GM19324 (cell line): Measurements from ENCODE around the gene SRP14.

Experiments
- ATAC-seq: cut with Tn5 transposase; IDR thresholded peaks from one replicate; pipeline ENCODE4 v1.9.1; 2021; ENCODE audit warnings: mild to moderate bottlenecking, moderate library complexity; ENCODE audit not compliant: unreplicated experiment, low FRiP score

Gene SRP14

DNA sequence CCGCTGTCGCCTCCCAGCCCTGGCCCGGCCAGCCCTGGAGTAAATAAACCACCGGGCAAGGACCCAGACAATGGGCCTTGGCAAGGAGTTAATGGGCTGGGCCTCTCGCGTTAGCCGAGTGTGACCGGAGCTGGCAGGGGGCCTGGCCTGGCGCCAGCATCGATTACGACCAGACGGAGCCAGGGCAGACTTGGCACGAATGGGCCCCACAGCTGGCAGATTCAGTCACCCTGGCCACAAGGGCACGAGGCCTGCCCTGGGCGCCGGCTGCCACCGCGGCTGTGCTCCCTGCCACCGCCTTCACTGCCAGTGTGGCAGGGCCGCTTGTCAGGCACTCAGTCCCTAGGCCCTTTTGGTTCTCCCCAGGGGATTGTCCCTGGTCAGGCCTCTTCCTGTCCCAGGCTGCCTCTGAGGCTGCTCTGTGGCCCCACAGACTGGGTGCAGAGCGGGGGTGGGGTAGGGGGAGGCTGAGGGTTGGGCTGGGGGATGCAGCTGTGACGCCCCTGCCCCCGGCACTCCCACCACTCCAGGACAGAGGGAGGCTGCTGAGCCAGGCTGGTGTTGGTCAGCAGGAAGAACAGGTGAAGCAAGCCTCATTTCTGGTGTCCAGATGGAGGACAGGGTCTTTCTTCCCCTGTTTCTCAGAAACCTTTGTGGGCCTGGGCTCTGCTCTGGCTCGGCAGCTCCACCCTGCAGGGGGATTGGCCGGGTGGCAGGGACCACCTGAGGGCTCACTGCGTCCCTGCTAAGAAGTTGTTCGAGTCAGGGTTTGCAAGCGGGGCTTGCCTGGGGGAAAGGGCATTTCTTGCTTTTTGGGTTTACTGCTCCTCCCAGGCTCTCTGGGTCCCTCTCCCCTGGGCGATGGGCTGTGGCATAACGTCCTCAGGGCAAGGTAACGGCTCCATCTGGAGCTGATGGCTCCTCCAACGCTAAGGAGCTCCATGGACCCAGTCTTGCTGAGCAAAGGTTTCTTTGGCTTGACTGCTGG is 30.5 kb upstream of the SRP14 start:
- peak; percentile 67 for ATAC-seq

DNA sequence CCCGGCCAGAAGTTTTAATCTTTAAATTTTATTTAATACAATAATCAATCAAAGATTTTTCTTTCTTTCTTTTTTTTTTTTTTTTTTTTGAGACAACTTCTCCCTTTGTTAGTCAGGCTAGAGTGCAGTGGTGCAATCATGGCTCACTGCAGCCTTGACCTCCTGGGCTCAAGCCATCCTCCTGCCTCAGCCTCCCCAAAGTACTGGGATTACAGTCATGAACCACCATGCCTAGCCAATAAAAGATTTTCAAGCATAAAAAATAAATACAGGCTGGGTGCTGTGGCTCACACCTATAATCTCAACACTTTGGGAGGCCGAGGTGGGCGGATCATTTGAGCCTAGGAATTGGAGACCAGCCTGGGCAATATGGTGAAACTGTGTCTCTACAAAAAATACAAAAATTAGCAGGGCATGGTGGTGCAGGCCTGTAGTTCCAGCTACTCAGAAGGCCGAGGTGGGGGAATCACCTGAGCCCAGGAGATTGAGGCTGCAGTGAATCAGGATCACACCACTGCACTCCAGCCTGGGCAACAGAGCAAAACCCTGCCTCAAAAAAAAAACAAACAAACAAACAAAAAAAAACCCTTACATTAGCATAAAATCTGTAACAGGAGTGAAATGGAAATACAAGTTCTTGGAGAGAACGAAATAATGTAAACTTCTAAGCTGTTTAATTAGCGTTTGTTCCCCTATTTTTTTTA is 29.1 kb upstream of the SRP14 start:
- no peak for ATAC-seq

DNA sequence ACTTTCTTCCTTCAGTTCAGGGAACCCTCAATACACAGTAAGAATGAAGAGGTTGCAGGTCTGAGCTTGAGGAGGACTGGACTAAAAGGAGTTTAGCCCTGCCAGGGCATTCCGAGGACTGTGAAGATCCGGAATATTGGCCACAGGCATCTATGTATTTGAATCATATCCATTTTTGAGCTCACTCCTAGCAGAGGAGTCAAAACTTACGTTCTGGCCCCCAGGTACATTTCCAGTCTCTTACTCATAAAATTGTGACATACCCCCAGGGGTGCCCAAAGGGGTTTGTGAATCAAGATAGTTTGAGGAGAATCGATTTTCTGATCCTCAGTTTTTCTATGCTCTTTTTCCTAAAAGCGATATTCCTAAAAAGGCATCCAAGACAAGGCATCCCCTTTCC is 27.6 kb upstream of the SRP14 start:
- ATAC-seq: no peak

DNA sequence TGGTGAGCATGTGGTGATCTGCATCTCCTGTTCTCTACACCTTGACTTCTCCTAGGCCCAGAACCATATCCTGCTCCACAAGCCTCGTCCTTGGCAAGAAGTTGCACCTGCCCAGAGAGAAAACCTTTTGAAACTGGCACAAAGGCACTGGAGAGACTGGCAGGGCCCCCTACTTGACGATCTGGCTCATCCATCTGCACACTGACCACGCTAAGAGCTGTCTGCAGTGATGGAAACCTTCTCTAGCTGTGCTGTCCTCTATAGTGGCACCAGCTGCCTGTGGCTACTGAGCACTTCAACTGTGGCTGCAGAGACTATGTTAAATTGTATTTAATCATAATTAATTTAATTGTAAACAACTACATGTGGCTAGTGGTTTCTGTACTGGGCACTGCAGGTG is 26.2 kb upstream of the SRP14 start:
- no peak for ATAC-seq

DNA sequence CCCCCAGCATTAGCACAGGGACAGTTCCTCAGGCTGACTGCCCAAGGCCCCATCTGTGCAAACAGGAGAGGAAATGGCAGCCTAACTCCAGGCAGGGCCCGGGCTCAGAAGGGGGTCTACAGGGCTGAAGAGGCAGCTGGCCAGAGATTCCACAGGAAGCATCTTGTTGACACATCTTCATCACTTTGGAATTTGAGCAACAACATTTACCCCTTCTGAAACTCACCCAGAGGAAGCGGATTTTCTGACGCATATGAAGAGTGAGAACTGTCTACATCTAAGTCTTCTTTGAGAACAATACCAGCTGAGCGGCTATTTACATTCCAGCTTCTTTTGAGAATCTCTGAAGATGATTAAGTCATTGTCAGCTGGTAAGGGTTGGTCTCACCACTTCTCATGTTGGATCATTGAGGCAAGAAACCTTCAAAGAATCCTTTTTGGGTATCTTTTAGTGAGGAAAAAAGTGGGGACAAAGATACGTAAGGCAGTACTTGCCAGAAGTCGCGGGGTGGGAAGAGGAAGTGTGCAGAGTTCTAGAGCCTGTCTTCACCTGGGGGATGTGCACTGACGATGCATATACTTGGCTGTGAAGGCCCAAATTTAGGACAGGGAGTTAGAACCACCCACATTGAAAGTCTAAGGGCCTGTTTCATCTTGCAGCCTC is 25.4 kb upstream of the SRP14 start:
- ATAC-seq: peak; percentile 59

DNA sequence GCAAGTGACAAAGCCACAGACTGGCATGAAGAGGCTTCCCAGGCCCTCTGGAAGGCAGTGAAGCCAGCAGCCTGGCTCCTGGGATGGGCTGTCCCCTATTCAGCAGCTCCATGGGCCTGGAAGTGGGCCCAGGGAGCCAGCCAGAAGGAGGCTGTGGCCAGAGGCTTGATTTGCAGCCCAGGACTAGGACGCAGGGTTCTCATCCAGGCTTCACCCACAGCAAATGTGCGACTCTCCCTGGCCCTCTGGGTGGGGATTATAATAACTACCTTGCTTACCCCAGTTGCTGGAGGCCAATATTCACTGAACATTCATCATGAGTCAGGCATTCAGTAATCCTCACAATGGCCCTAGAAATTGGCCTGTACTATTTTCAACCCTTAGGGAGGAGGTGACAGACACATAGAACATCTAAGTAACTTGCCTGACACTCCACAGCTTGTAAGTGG is 24.6 kb upstream of the SRP14 start:
- ATAC-seq: no peak

DNA sequence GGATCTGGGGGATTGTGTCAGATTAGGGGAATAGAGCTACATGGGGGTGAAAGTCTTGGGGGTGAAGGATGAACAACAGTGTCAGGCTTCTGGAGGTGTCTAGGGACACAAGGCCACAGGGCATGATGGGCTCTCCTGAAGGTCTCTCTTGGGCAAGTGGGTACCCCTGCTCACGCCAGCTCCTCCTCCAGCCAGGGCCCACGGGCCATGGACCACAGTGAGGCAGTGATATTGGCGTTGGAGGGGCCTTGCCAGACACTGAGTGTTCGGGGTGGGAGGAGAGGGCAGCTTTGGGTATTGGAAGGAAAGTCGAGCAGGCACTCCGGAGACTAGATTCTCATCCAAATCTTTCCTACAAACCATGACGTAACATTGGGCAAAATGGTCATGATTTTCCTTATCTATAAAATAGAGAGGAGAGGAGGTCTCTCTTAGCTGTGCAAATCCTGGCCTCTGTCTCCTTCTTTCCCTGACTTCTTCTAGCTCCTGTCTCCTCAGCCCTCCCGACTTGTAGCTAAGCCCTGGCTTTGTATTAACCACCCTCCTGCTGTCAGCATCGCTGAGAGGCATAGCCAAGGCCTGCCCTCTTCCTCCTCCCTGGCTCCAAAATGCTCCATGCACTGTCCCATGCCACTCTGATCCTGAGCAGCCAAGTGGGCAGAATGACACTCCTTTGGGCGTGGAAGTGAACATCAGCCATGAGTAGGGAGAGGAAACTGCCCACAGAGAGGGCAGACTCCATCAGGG is 24.0 kb upstream of the SRP14 start:
- ATAC-seq: no peak

DNA sequence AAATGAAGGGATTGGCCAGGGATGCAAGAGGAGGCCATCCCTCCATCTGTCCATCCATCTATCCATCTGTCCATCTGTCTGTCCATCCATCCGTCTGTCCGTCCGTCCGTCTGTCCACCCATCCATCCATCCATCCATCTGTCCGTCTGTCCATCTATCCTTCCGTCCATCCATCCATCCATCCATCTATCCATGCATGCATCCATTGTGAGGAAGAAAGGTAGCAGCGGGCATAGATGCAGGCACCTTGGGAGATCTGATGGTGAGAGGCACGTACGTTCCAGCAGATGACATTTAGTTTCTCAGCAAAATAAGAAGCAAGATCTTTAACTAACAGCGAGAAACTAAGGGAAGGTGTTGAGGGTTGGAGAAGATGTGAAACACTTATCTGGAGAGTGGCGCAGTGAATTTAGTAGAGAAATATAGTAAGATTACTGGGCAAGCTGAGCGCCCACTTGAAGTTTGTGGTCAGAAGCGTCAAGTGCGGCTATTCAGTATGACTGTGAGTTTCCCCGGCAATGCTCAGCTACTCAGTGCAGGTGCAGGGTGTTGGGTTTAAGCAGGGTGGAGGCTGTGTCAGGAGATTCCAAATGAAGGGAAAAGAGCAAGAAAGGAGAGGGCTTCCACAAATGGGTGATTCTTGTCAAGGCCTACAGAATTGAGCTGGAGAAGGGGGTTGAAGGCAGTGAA is 22.4 kb upstream of the SRP14 start:
- ATAC-seq: no peak

DNA sequence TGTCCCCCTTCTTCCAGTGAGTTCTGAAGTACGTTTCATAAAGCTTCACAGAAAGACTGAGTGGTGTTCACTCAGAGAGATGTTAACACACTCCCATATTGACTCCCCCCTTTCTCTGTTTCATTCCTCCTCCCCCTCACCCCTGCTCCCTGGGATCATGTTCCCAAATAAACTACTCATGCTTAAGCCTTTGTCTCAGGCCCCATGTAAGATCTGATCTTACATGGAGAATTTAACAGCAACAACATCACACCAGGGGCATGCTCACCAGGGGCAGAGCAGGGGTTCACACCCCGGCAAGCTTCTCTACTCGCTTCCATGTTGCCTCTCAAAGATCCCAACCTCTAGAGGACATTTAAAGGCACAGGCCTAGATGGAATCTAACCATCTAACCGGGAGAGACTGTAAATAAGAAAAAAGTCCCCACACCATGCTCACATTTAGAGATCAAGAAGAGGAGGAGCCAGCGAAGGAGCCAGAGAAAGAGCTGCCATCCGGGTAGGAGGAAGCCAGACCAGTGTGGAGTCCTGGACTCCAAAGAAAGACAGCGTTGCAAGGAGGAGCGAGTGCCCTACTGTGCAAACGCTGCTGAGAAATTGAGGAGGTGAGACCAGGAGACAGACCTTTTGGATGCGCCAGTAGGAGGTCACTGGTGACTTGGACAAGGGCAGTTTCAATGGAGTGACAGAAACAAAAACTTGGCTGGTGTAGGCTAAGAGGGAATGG is 21.4 kb upstream of the SRP14 start:
- no peak for ATAC-seq

DNA sequence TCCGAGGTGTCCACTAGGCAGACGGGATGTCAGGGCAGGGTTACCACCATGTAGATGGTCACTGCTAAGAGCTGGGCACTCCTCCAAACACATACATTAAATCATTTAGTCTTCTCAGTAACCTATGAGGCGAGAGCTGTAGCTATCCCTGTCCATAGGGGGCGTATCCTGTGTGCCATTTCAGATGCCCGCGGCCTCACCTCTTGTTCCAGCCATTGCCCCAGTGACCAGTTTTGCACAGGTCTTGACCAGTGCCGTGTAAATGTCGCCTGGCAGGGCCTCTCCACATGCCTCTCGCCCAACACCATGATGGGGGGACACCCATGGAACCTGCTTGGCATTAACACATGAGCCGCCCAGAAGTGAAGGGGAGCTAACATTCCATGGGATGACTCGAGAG is 20.8 kb upstream of the SRP14 start:
- no peak for ATAC-seq

DNA sequence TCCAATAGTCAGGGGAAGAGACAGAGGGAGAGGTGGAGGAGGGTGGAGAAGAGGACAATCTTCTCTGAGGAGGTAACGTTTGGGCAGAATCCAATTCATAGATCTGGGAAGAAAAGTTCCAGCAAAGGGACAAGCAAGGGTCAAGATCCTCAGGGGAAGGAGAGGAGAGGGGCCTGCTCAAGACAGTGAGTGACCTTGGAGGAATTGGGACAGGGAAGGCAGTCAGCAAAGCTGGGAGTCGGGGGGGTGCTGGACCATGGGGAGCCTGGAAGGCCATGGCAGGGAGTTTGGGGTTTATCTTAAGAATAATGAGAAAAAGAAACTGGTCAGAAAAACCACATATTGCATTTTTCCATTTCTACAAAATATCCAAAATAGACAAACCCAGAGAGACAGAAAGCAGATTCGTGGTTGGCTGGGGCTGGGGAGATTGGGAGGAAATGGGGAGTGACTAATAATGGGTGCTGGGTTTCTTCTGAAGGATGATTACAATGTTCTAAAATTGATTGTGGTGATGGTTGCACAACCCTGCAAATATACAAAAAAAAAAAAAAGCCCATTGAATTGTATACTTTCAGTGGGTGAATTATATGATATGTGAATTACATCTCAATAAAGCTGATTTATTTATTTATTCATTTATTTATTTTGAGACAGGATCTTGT is 19.6 kb upstream of the SRP14 start:
- no peak for ATAC-seq

DNA sequence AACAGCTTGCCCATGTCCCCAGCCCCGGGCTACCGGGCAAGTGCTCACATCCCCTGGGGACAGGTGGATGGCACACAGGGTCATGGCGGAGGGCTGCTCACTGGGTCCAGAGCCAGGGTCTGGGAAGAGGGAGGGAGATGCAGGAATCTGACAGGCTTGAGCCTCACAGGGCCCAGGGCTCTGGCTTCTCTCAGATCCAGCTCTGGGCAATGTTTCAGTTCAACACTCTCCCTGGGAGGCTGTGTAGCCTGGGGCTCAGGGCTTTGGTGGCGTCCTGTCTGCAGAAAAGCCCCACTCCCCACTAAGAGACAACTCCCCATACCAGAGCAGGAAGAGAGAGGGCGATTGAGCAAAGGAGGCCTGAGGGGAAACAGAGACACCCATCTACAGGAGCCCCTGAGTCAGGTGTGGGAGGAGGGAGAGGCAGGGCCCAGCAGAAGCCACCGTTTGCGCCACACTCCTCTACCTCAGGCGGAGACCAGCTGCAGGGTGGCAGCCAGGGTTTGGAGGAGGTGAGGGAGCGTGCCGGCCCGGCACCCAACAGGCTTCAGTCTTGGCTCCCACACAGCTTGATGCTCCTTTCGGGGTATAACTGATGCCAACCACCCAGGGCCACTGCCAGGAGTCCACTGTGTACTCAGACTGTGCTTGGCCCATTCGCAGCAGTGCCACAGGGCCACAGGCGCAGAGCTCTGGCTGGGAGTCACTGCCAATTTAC is 16.8 kb upstream of the SRP14 start:
- ATAC-seq: no peak

DNA sequence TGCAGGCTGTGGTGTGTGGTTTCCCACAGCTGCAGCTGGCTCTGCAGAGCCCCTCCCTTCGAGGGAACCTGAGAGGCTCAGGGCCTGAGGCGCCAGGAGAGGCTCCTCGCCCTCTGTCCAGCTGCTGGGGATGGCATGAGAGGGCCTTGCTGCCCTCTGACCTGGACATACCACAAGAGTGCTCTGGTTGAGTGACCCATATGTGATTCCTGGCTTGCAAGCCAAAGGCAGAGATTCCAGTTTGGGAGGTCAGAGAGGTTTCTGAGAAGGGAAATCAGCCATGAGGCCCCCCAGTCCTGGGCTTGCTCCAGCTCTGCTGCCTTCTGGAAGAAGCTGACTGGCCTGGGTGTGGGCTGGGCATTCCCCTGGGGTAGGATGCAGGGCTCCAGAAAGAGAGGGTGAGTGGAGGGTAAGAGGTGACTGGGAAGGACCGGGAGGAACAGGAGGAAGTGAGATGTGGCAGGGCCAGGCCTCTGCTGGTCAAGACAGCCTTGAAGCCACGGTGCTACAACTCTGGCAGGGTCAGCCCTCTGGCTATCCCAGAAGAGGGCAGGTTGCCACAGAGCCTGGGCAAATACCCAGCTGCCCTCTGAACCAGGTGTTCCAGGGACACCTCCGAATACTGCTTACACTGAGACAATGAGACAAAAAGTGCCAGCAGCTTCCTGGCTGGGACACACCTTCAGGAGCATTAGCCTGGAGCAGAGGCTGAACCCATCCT is 16.0 kb upstream of the SRP14 start:
- peak; percentile 83 for ATAC-seq

DNA sequence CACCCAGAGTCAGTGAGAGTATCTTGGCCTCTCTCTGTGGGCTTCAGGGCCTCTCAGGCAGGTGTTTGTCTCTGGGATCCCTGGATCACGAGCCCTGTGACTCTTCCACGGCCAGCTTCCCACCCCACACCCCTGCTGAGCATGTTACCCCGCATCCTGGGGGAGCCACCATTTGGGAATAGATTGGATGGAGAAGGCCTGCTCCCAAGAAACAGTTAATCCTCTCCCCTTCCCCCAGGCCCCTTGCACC is 15.5 kb upstream of the SRP14 start:
- ATAC-seq: peak; percentile 38

DNA sequence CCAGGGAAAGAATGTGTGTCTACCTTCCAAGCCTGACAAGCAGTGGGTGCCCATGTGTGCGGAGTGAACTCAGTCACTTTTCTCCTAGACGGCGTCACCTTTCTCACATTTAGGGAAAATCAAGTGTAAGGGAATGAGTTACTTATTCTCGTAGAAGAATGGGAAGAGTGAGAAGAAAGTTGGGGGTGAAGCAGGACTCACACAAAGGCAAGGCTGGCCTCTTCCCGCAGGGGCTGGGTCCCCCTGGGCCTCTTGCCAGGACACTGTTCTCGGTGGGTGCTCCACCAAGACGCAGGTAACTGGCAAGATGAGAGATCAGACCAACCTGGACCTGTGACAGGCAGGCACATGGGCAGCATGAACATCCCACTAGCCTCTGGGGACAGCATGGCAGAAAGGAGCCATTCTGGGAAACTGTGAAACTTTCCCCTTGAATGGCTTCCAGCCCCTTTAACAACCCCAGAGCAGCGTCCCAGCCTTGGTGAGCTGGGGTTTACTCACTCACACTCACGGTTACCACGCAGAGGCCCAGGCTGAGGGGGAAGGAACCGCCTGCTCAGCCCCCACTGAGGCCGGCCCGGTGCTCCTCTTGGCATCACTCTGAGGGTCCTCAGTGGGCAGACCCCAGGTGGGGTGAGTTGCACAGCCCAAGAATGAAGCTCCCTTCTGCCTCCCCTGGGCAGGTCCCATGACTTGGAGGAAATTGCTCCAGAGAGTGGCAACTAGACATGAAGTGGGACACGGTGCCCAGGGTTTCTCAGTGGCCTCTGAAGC is 15.0 kb upstream of the SRP14 start:
- peak; percentile 14 for ATAC-seq

DNA sequence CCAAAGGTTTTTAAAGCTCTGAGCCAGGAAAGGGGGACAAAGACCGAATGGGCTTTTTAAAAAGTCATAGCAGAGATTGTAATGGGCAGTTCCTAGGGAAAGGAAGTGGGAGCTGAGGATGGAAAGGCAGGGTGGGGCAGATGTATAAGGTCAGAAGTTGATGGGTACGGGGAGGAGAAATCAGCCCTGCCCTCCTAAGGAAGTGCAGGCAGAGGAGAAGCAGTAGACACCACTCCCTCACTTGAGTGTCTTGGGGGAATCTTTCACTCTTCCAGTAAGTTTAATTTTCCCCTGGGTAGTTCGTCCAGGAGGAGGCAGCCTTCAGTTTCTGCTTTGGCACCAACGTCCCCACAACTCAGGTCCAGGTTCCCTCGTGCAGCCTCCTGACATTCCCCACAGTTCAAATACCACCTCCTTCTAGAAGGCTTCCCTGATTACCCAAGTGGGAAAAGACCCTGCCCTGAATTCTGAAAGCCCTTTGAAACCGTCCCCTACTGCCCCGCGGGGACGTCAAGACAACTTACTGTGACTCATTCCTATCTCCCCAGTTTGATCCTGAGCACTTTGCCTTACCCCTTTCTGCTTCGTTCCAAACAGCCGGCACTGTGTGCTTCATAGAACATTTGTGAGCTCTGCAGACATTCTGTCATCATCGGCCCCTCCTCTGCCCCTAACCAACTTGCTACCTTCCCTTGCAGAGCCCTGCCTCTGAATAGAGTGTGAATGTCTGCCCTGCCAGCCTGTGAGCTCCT is 14.3 kb upstream of the SRP14 start:
- no peak for ATAC-seq
